COLO829 (cell line): Measurements from ENCODE around the gene SLC44A1.

Source experiments
- DNase-seq: peaks from one replicate; pipeline ENCODE4 v3.0.0; 2012; ENCODE audit warnings: low spot score

Gene SLC44A1

GRCh38 chr9:105339849-105340248 lies 95.4 kb downstream of the SLC44A1 start:
- DNase-seq: no peak

GRCh38 chr9:105341434-105342146 lies 97.1 kb downstream of the SLC44A1 start:
- DNase-seq: peak; percentile 18

- no peak for DNase-seq
Observed at GRCh38 chr9:105342147-105342505, 97.7 kb downstream of the SLC44A1 start.

GRCh38 chr9:105344283-105344682 lies 99.8 kb downstream of the SLC44A1 start:
- no peak for DNase-seq

- DNase-seq: no peak
Observed at GRCh38 chr9:105345626-105346025, 101.2 kb downstream of the SLC44A1 start.

GRCh38 chr9:105346273-105346672 lies 101.8 kb downstream of the SLC44A1 start:
- no peak for DNase-seq

GRCh38 chr9:105354448-105354847 lies 110.0 kb downstream of the SLC44A1 start:
- DNase-seq: no peak

GRCh38 chr9:105355781-105356180 lies 111.3 kb downstream of the SLC44A1 start:
- no peak for DNase-seq

GRCh38 chr9:105357937-105358336 lies 113.5 kb downstream of the SLC44A1 start:
- no peak for DNase-seq

- DNase-seq: peak; percentile 84
Observed at GRCh38 chr9:105359892-105360291, 115.4 kb downstream of the SLC44A1 start.

GRCh38 chr9:105360344-105360743 lies 115.9 kb downstream of the SLC44A1 start:
- DNase-seq: no peak

- no peak for DNase-seq
Observed at GRCh38 chr9:105361873-105362272, 117.4 kb downstream of the SLC44A1 start.

- DNase-seq: no peak
Observed at GRCh38 chr9:105362470-105362869, 118.0 kb downstream of the SLC44A1 start.

- DNase-seq: no peak
Observed at GRCh38 chr9:105363837-105364236, 119.4 kb downstream of the SLC44A1 start.

GRCh38 chr9:105369911-105370310 lies 125.5 kb downstream of the SLC44A1 start:
- no peak for DNase-seq

- no peak for DNase-seq
Observed at GRCh38 chr9:105373723-105374122, 129.3 kb downstream of the SLC44A1 start.

- DNase-seq: no peak
Observed at GRCh38 chr9:105375323-105375722, 130.9 kb downstream of the SLC44A1 start.

- no peak for DNase-seq
Observed at GRCh38 chr9:105376893-105377292, 132.4 kb downstream of the SLC44A1 start.

- peak; percentile 49 for DNase-seq
Observed at GRCh38 chr9:105385381-105385985, 141.0 kb downstream of the SLC44A1 start.

GRCh38 chr9:105389796-105390195 lies 145.3 kb downstream of the SLC44A1 start:
- DNase-seq: no peak

- no peak for DNase-seq
Observed at GRCh38 chr9:105390871-105391270, 146.4 kb downstream of the SLC44A1 start.

- DNase-seq: no peak
Observed at GRCh38 chr9:105391288-105391687, 146.8 kb downstream of the SLC44A1 start.

- no peak for DNase-seq
Observed at GRCh38 chr9:105392531-105392930, 148.1 kb downstream of the SLC44A1 start.
